HUES64 (cell line): ENCODE measurements around the gene TCF7L2.

Experiments
- H3K27ac ChIP-seq: 2 replicates; pipeline ENCODE4 v1.7.0; 2013; ENCODE audit warnings: low read depth, low read length, inconsistent platforms
- H3K27me3 ChIP-seq: 2 replicates; pipeline ENCODE4 v1.6.1; 2013; ENCODE audit warnings: mild to moderate bottlenecking, low read length; ENCODE audit not compliant: insufficient read depth
- H3K36me3 ChIP-seq: 2 replicates; pipeline ENCODE4 v1.6.1; 2013; ENCODE audit warnings: mild to moderate bottlenecking, low read length; ENCODE audit not compliant: insufficient read depth
- H3K4me1 ChIP-seq: 2 replicates; pipeline ENCODE4 v1.6.1; 2013; ENCODE audit warnings: mild to moderate bottlenecking, low read length, moderate library complexity; ENCODE audit not compliant: insufficient read depth
- H3K4me3 ChIP-seq: 2 replicates; pipeline ENCODE4 v1.5.1; 2013; ENCODE audit warnings: mild to moderate bottlenecking, low read length, moderate library complexity
- H3K9ac ChIP-seq: 2 replicates; pipeline ENCODE4 v1.6.1; 2013; ENCODE audit warnings: mild to moderate bottlenecking, low read depth, low read length
- H3K9me3 ChIP-seq: 2 replicates; pipeline ENCODE4 v1.6.1; 2013; ENCODE audit warnings: low read depth, low read length; ENCODE audit not compliant: insufficient read depth
- WGBS: fragments of 150-250, 120-280 bp; methylation state at CpG from one replicate; pipeline ENCODE4 v1.1.7; 2013; ENCODE audit warnings: missing lambda C conversion rate; 5-methylcytosine and 5-hydroxymethylcytosine counted together

Gene TCF7L2

GRCh38 chr10:112946649-112947048 is 3.4 kb upstream of the TCF7L2 start:
- peaks cover 26% of the 10 kb centered on the region for H3K4me1 ChIP-seq
- 89% methylated on average over 3 of the region's 3 CpGs for WGBS
- H3K27me3 ChIP-seq, result no peaks in the 10 kb centered on the region
- H3K9me3 ChIP-seq, result no peaks in the 10 kb centered on the region
- no peak overlapping the region for H3K9ac ChIP-seq
- H3K4me3 ChIP-seq, result no peak overlapping the region
- H3K27ac ChIP-seq, result no peak overlapping the region
- H3K36me3 ChIP-seq, result no peaks in the 10 kb centered on the region

GRCh38 chr10:112948196-112948595 is 1.9 kb upstream of the TCF7L2 start:
- H3K4me1 ChIP-seq, result peaks cover 26% of the 10 kb centered on the region
- no peaks in the 10 kb centered on the region for H3K36me3 ChIP-seq
- 92% methylated on average over 1 of the region's 1 CpG for WGBS
- H3K27ac ChIP-seq, result no peak overlapping the region
- H3K9me3 ChIP-seq, result no peaks in the 10 kb centered on the region
- H3K4me3 ChIP-seq, result no peak overlapping the region
- H3K9ac ChIP-seq, result no peak overlapping the region
- H3K27me3 ChIP-seq, result no peaks in the 10 kb centered on the region

GRCh38 chr10:112949143-112949823 is 764 bp upstream of the TCF7L2 start:
- Histone ChIP-seq H3K9me3 (no peaks in the 10 kb centered on the region), H3K9ac (peak overlapping the region; percentile 38), H3K4me3 (peak overlapping the region; percentile 46), H3K36me3 (0 out of 2 replicates have a peak, but pooled peaks cover 6% of the 10 kb centered on the region), H3K27me3 (no peaks in the 10 kb centered on the region), H3K4me1 (peaks cover 37% of the 10 kb centered on the region), H3K27ac (peak overlapping the region; percentile 80)
- WGBS, result 21% methylated on average over 8 of the region's 9 CpGs

GRCh38 chr10:112950714-112951358 is 789 bp downstream of the TCF7L2 start:
- WGBS, result under 1% methylated on average over 56 of the region's 56 CpGs
- peak overlapping the region; percentile 88 for H3K9ac ChIP-seq
- no peaks in the 10 kb centered on the region for H3K27me3 ChIP-seq
- peak overlapping the region; percentile 93 for H3K27ac ChIP-seq
- H3K9me3 ChIP-seq, result no peaks in the 10 kb centered on the region
- peak overlapping the region; percentile 91 for H3K4me3 ChIP-seq
- 0 out of 2 replicates have a peak, but pooled peaks cover 6% of the 10 kb centered on the region for H3K36me3 ChIP-seq
- H3K4me1 ChIP-seq, result peaks cover 52% of the 10 kb centered on the region

DNA sequence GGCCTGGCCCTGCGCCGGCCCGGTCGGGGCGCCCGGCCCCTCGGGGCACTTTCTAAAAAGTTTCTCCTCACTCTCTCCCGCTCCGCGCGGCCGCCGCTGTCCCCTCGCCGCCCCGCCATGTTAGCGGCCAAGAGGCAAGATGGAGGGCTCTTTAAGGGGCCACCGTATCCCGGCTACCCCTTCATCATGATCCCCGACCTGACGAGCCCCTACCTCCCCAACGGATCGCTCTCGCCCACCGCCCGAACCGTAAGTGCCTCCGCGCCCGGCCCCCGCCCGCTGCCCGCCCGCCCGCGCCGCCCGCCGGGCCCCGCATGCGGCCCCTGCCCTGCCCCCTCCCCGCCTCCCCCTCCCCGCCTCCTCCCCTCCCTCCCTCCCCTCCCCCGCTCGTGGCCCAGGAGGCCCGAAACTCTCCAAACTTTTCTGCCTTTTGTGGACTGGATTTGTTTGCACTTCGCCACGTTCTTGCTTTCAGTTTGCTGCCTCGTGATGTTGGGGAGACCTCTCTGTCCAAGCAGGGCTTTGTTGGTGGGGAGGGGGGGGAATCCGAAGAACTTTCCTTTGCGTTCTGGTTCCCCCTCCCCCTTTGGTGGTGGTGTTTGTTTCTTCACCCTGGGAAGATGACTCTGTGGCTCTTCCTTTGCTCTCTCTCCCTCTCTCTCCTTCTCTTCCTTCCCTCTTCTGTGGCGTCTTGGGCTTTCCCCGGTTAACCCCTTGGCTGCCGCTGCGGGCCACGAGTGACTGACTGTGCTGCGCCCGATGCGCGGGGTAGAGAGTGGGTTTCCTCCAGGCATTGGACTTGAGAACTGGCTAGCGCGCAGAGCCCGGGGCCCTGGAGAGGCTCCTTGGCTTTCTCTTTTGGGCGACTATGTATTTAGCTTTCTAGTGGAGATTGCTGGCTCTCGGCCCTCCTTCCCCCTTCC is 1.6 kb downstream of the TCF7L2 start:
- H3K4me1 ChIP-seq, result peaks cover 55% of the 10 kb centered on the region
- peak overlapping the region; percentile 93 for H3K9ac ChIP-seq
- no peaks in the 10 kb centered on the region for H3K9me3 ChIP-seq
- no peaks in the 10 kb centered on the region for H3K27me3 ChIP-seq
- 0% methylated on average over 50 of the region's 65 CpGs for WGBS
- 0 out of 2 replicates have a peak, but pooled peaks cover 6% of the 10 kb centered on the region for H3K36me3 ChIP-seq
- peak overlapping the region; percentile 91 for H3K4me3 ChIP-seq
- H3K27ac ChIP-seq, result peak overlapping the region; percentile 93

DNA sequence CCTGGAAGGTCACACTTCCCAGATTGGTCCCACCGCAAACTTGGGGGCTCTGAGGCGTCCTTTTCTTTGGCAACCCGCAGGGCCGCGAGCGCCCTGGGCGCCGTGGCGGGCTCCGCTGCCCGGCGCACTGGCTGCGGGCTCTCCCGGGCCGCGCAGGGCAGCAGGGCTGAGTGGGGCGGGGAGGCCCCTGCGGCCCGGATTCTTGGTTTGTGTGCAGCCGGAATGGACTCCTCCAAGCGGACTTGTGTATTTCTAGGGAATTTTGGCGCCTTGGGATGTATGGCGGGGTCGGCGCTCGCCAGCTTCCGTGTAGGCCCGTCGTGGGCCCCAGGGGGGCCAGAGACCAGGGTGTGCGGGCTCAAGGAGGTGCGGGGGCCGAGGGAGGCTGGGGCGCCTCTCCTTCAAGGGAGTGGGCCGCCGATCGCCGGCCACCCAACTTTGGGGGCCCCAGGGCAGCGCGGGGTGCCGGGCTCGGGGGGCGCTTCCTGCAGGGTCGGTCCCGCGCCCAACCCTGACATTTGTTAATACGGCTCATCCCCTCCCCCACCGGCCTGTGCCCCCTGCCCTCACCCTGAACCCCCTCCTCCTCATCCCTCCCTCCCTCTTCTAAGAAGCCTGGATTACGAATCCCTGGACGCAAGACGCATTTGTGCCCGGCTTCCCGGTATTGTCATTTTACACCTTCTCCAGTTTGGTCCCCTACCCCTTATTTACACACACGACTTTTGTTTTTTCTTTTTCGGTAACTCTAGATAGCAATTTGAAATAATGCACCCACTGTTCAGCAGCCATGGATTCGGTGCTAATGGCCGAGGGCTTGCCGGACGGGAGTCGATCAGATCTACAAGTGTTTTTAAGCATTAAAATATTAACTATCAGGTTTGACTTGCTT is 2.5 kb downstream of the TCF7L2 start:
- H3K9ac ChIP-seq, result peak overlapping the region; percentile 93
- peaks cover 61% of the 10 kb centered on the region for H3K4me1 ChIP-seq
- H3K9me3 ChIP-seq, result no peaks in the 10 kb centered on the region
- no peaks in the 10 kb centered on the region for H3K27me3 ChIP-seq
- H3K27ac ChIP-seq, result peak overlapping the region; percentile 93
- under 1% methylated on average over 59 of the region's 59 CpGs for WGBS
- peak overlapping the region; percentile 91 for H3K4me3 ChIP-seq
- H3K36me3 ChIP-seq, result 0 out of 2 replicates have a peak, but pooled peaks cover 6% of the 10 kb centered on the region

DNA sequence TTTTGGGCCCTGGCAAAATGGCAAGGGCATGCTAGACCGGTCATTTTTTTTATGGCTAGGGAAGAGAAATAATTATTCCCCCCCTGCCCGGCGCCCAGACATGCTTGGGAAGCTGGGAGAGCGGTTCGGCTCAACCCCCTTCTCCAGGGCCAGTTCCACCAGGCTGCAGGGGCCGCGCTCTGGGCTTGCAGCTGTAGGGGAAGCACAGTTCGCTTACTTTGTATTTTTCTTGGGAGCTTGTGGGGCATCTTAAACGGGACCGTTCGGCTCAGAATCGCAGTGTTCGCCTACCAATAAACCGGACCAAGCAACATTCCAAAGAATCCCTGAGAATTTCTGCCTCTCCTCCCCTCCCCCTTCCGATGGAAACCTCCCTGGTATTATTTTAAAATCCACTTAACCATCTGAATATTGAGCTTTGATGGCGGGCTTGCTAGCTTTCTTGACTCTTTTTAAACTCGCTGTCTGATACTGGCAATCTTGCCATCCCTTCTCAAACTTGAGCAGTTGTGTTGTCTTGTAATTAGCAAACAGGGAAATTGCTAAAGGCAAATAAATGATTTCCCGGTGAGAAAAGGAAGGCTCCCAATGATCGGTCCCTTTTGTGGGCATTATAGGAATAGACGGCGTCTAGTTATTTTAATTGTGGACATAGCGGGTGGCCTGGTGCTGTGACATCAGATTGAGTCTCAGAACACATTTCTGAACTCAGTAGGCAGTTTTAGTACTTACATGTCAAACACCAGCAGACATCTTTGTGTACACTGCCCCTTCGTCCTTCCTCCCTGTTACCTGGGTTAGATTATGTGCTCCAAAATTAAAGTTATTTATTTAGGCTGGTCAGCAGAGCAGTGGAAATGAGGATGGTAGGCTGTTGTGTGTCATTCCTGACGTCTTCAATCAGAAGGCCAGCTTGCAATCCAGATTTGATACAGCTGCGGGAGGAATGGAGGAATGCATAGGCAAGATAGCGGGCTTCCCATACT is 3.4 kb downstream of the TCF7L2 start:
- Histone ChIP-seq H3K36me3 (0 out of 2 replicates have a peak, but pooled peaks cover 6% of the 10 kb centered on the region), H3K4me1 (peaks cover 62% of the 10 kb centered on the region), H3K27ac (peak overlapping the region; percentile 93), H3K9me3 (no peaks in the 10 kb centered on the region), H3K4me3 (peak overlapping the region; percentile 91), H3K27me3 (no peaks in the 10 kb centered on the region), H3K9ac (peak overlapping the region; percentile 93)
- 4% methylated on average over 26 of the region's 26 CpGs for WGBS

- Histone ChIP-seq H3K27ac (peak overlapping the region; percentile 93), H3K36me3 (0 out of 2 replicates have a peak, but pooled peaks cover 6% of the 10 kb centered on the region), H3K9me3 (no peaks in the 10 kb centered on the region), H3K4me3 (peak overlapping the region; percentile 91), H3K4me1 (peaks cover 69% of the 10 kb centered on the region), H3K27me3 (no peaks in the 10 kb centered on the region), H3K9ac (peak overlapping the region; percentile 93)
- under 1% methylated on average over 3 of the region's 7 CpGs for WGBS
Observed at GRCh38 chr10:112954974-112955581, 5.0 kb downstream of the TCF7L2 start.

GRCh38 chr10:112955582-112956421 is 5.8 kb downstream of the TCF7L2 start:
- H3K36me3 ChIP-seq, result peaks cover 6% of the 10 kb centered on the region; the same call in 1 of the 2 replicates
- H3K9ac ChIP-seq, result peak overlapping the region; percentile 65
- H3K9me3 ChIP-seq, result no peaks in the 10 kb centered on the region
- H3K4me3 ChIP-seq, result peak overlapping the region; percentile 91
- peak overlapping the region; percentile 93 for H3K27ac ChIP-seq
- WGBS, result 9% methylated on average over 12 of the region's 12 CpGs
- H3K4me1 ChIP-seq, result peaks cover 75% of the 10 kb centered on the region
- no peaks in the 10 kb centered on the region for H3K27me3 ChIP-seq
